Measurements from ENCODE around the gene SHANK2.

The SHANK2 gene

GRCh38 chr11:71227058-71227659 lies 25.2 kb downstream of the SHANK2 start:
- no peak for DNase-seq (ENCODE audit: low read depth)
- no peak overlapping the region for H3K4me3 ChIP-seq (ENCODE audit: low read depth, low read length)

GRCh38 chr11:71223671-71224660 lies 28.4 kb downstream of the SHANK2 start:
- no peak overlapping the region for H3K4me3 ChIP-seq (ENCODE audit: low read depth, low read length)
- DNase-seq (ENCODE audit: low read depth): no peak

DNA sequence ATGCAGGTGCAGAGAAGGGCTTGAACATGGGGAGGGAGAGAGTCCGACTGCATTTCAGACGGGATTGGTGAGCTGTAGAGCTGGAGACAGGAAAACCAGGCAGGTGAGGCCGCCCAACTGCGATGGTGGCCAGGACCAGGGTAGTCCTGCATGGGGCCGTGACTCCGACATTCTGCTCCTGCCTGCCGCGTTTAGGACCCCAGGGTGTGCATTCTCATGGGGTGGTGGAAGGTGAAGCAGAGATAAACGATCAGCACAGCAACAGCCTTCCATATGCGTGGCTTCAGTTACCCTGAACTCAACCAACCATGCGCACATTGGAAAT lies 29.3 kb downstream of the SHANK2 start:
- DNase-seq (ENCODE audit: low read depth): no peak
- H3K4me3 ChIP-seq (ENCODE audit: low read depth, low read length): no peak overlapping the region

- no peak for DNase-seq (ENCODE audit: low read depth)
Observed at GRCh38 chr11:71222318-71223080, 29.9 kb downstream of the SHANK2 start.

GRCh38 chr11:71221821-71222220 lies 30.6 kb downstream of the SHANK2 start:
- no peak overlapping the region for H3K4me3 ChIP-seq (ENCODE audit: low read depth, low read length)
- no peak for DNase-seq (ENCODE audit: low read depth)

More at GRCh38 chr11:71222318-71223080, 29.9 kb downstream of the SHANK2 start:
- H3K4me3 ChIP-seq (ENCODE audit: low read depth, low read length): no peak overlapping the region

DNA sequence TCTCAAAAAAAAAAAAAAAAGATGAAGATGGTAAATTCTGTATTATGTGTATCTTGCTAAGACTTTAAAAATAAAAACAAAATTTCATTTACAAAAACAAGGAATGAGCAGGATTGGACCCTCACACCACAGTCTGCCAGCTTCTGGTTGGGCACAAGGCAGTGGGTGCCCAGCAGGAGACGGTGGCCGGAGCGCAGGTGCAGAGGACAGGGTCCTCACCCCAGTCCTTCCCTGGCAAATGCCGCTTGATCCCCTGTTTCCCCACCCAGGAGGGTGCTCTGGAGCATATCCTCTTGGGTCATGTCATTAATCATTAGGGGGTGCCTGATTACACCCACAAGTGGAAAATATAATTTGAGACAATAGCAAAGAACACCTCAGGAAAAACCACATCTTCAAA lies 31.2 kb downstream of the SHANK2 start:
- H3K4me3 ChIP-seq (ENCODE audit: low read depth, low read length): no peak overlapping the region
- DNase-seq (ENCODE audit: low read depth): no peak

- H3K4me3 ChIP-seq (ENCODE audit: low read depth, low read length): no peak overlapping the region
- no peak for DNase-seq (ENCODE audit: low read depth)
Observed at GRCh38 chr11:71218789-71219499, 33.4 kb downstream of the SHANK2 start.

GRCh38 chr11:71215425-71215965 lies 36.9 kb downstream of the SHANK2 start:
- H3K4me3 ChIP-seq (ENCODE audit: low read depth, low read length): no peak overlapping the region
- no peak for DNase-seq (ENCODE audit: low read depth)

DNA sequence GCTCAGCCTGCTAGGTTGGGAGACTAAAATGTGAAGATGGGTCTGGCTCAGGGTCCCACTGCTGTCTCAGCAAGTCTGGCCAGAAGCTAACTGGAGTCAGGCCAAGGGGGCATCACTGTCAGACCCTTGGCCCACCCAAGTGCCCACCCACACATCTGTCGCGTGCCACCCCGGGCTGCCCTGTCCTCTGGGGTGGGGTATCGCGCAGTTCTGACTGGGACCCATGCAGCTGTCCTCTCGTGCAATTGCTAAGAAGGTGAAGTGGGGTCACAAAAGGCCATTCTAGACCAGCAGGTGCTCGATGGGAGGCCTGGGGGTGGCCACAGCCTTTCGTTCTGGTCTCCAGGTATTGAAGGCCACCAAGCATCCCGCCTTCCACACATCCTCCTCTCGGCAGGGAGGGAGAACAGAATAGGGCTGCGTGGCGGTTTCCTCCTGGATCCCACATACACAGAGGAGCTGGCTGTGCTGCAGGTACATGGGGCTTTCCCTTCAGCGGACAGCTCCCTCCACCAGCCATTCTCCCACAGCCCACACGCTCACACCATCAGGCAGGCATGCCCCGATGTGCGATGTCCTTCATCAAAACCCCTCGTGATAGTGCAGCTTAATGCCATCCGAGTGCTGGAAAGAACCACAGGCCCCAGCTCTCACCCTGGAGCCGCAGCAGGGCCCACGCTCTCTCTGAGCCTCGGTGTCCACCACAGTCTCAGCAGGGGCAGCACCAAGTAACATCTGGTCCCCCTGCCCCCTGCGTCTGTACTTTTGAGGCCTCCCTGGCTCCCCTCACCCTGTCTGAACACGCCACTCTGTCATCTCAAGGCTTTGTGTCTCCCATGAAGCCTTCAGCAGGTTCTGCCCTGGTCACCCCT lies 37.6 kb downstream of the SHANK2 start:
- H3K4me3 ChIP-seq (ENCODE audit: low read depth, low read length): no peak overlapping the region
- DNase-seq (ENCODE audit: low read depth): no peak

DNA sequence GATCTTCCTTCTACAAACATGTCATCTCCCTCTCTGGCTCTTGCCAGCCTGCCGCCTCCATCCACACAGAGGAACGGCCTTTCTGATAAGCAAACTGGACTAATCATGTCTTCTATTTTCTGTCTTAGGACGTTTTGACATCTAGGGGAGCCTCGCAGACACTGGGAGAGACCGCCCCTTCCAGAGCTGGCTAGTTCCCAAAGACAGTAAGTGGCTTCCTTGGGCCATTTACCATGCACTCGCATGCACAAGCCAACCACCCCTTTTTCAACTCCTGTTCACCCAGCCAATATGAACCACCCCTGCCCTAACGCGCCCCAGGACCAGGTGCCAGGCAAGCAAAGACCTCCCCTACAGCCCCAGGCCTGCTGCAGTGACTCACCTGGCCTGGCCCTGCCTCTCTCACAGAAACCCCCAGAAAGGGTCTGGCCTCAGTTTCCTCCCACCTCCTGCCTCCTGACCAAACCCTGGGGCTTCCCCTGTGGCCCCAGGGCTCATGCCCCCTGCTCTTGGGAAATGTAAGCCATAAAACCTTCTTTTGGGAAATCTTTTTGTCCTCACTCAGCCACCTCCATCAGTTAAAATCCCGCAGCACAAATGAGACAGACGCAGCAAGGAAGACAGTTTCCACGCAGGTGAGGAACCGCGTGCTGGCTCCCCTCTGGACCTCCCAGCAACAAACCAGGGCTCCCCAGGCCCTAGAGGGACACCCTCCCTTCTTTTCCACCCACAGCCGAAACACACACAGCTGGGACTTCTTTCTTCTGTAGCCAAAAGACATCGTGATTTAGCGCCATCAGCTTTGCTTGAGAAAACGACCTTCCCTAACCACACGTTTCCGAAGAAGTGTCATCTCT lies 38.5 kb downstream of the SHANK2 start:
- no peak for DNase-seq (ENCODE audit: low read depth)
- no peak overlapping the region for H3K4me3 ChIP-seq (ENCODE audit: low read depth, low read length)

DNA sequence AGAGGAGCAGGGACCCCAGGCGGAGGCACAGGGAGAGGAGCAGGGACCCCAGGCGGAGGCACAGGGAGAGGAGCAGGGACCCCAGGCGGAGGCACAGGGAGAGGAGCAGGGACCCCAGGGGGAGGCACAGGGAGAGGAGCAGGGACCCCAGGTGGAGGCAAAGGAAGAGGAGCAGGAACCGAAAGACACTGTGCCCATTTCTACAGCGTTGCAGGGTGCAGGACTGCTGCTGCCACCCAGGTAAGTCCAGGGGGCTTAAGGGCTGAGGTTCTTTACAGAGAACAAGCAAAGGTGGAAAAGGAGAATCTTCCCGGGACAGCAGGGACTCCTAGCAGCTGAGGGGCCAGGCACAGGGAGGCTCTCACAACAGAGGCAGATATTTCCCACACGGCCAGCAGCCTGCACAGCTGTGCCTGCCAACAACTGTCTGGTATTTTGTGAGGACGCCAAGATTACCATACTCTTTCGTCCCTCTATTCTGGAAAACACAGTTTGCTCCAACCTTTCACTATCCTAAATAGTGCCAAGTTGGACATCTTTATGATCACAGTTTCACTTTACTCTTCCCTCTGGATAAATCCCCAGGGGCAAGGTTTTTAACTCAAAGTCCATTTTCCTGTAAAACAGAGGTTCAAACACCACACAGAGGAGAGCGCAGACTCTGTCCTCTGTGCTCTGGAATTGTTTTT lies 39.4 kb downstream of the SHANK2 start:
- DNase-seq (ENCODE audit: low read depth): peak; percentile 10
- H3K4me3 ChIP-seq (ENCODE audit: low read depth, low read length): no peak overlapping the region

- no peak for DNase-seq (ENCODE audit: low read depth)
Observed at GRCh38 chr11:71211631-71212030, 40.7 kb downstream of the SHANK2 start.

DNA sequence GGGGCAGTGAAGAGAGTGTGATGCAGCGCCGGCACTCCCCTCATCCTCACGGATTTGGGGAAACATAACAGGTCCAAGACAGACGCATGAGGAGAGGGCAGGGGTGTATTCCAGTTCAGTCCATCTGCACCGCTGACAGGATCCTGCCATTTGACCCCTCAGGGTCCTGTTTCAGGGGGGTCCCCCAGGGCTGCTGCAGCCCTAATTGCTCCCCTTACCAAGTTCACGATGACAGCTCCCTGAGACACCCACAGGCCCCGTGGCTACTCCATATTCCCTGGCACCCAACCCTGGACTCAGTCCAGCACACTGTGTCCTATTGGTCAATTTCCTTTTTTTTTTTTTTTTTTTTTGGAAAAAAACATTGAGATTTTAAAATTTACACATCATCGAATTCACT lies 41.5 kb downstream of the SHANK2 start:
- no peak for DNase-seq (ENCODE audit: low read depth)
- no peak overlapping the region for H3K4me3 ChIP-seq (ENCODE audit: low read depth, low read length)

More at GRCh38 chr11:71211631-71212030, 40.7 kb downstream of the SHANK2 start:
- no peak overlapping the region for H3K4me3 ChIP-seq (ENCODE audit: low read depth, low read length)

DNA sequence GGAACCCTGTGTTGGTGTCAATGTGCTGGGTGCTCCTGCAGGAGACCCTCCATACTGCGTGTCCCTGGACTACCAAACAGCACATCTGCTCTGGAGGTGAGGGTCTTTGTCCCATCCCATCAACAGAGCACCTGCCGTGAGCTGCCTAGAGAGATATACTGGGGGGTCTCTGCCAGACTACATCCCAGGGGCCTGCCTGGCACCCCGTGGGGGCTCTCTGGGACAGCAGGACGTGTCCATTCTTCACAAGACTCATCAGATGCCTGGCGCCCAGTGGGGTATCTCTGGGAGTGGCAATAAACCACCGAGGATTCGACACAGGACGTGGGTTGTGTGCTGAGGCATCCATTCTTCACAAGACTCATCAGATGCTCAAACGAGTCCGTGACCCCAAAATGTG lies 42.7 kb downstream of the SHANK2 start:
- no peak overlapping the region for H3K4me3 ChIP-seq (ENCODE audit: low read depth, low read length)
- DNase-seq (ENCODE audit: low read depth): no peak

- DNase-seq (ENCODE audit: low read depth): no peak
- H3K4me3 ChIP-seq (ENCODE audit: low read depth, low read length): no peak overlapping the region
Observed at GRCh38 chr11:71209181-71209580, 43.2 kb downstream of the SHANK2 start.

- H3K4me3 ChIP-seq (ENCODE audit: low read depth, low read length): no peak overlapping the region
- no peak for DNase-seq (ENCODE audit: low read depth)
Observed at GRCh38 chr11:71208011-71208774, 44.2 kb downstream of the SHANK2 start.
